Fibroblast of peridontal ligament (primary cell): ENCODE data around the gene AADACL4.
"Not testable (repeated sequence)": the region's sequence is repeated elsewhere in the genome, so short reads cannot be mapped to it uniquely, and the experiment has no call there.

Experiments
- DNase-seq: peaks from one replicate; pipeline ENCODE4 v3.0.0-alpha.2; 2010; ENCODE audit errors: extremely low read depth

AADACL4 gene

DNA sequence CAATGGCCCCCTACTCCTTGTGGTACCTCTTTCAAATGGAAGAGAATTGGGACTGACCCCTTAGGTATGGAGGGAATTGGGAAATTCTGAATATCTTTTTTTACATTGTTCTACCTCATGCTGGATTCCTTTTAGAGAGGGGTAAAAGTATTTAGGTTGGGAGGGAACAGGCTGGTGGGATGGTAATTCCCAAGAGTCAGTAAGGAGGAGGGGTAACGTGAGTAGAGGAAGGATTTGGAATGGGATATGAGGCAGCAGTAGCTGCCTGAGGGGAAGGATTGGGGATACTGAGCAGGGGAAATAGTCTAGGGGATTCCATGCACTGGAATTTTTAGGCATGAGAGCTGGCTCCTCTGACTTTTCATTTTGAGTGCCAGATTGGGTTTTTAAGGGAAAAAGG lies 68.2 kb downstream of the AADACL4 start:
- no peak for DNase-seq

DNA sequence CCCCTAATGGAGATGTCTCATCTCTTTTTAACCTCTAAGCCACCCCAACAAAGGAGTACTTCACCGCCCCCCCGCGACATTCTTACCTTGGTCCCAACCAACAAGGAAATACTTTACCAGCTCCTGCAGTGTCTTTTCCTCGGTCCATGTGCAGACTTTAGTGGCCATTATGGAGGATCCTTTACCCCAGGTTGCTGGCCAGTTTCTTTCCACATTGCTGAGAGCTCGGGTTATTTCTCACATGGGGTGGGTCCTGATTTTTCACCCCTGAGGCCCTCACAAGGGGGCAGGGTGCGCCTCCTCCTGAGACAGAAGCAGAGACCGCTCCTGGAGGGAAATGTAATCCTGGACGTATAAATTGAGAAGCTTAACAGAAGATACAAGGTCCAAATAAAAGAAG lies 69.0 kb downstream of the AADACL4 start:
- DNase-seq, result no peak

DNA sequence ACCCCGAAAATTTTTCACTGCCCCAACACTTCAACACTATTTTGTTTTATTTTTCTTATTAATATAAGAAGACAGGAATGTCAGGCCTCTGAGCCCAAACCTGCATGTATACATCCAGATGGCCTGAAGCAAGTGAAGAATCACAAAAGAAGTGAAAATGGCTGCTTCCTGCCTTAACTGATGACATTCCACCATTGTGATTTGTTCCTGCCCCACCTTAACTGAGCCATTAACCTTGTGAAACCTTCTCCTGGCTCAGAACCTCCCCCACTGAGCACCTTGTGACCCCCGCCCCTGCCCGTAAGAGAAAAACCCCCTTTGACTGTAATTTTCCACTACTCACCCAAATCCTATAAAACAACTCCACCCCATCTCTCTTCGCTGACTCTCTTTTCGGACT lies 69.8 kb downstream of the AADACL4 start:
- DNase-seq, result not testable (repeated sequence)

DNA sequence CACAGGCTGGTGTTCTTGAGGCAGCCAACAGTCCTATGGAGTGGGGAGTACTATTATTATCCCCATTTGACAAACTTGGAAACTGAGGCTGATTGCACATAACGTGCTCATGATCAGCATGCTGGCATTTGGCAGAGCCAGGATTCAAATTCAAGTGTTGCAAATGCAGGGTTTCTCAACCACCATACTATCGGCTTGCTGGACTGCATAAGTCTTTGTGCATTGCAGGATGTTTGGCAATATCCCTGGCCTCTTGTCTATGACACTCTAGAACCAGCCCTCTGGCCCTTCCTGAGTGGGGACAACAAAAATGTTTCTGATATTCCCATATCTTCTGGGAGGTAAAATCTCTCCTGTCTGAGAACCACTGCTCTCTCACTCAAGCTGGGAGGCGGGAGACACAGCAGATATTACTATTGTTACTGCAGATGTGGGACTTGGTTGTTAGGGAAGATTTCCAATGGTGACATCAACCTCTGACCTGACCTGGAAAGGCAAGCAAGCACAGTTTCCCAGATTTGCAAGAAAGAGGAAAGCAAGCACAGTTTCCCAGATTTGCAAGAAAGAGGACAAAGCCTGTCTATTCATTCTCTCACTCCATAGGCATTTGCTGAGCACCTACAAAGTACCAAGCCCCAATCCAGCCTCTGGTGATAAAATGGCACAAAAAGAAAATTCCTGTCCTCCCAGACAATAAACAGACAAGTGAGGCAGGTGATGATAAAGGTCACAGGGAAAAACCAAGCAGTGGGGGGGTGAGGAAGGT lies 71.0 kb downstream of the AADACL4 start:
- no peak for DNase-seq

DNA sequence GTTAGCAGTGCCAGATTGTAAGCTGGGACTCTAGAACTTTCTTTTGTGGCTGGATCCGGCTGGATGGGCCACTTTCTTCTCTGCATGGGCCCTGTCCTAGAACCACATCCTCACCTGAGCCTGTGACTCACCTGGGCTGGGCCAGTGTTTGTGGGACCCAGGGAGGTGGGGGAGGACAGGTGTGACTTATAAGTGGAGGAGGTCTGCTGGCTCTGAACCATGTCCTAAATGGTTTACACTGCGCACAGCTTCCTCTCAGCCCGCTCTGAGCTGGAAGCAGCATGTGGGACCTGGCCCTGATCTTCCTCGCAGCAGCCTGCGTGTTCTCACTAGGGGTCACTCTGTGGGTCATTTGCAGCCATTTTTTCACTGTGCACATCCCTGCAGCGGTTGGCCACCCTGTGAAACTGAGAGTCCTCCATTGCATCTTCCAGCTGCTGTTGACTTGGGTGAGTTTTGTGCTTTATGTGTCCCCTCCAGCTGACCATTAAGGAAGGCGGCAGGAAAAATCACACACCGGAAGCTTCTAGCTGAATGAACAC lies 72.1 kb downstream of the AADACL4 start, which contains the start of gene AADACL3:
Gene AADACL3 (plus strand): TSS at position 215 of the 542 bp plus-strand sequence. CDS start 67 bp downstream, at position 282.
- DNase-seq, result no peak
